HepG2 (cell line): ENCODE measurements around the gene AGAP3. TPM values are rescaled to one million over a fixed set of nuclear protein-coding genes. Genes with fewer than 3 reads are reported as not detected.

Source experiments
- FOXP1 ChIP-seq, 2 experiments: fragments of 450-650 bp in 1 of 2; IDR thresholded peaks; 2 replicates each; pipeline ENCODE4 v1.6.1; 2017 to 2018; ENCODE audit warnings: antibody characterized with exemption in 1 of 2
- JUND ChIP-seq: sonication (generic); formaldehyde crosslinking; IDR thresholded peaks from 2 replicates; pipeline ENCODE4 v1.8.0; 2022; ENCODE audit warnings: mild to moderate bottlenecking, missing genetic modification reagents
- NCOA5 ChIP-seq: sonication (generic); formaldehyde crosslinking; IDR thresholded peaks from 2 replicates; pipeline ENCODE4 v1.4.0; 2020; ENCODE audit warnings: missing genetic modification reagents
- NFE2L2 ChIP-seq: fragments of 150-350 bp; IDR thresholded peaks from 2 replicates; pipeline ENCODE4 v1.6.1; 2014; ENCODE audit warnings: low read length
- REPIN1 ChIP-seq: sonication (generic); formaldehyde crosslinking; IDR thresholded peaks from 2 replicates; pipeline ENCODE4 v1.8.0; 2022; ENCODE audit warnings: missing genetic modification reagents, low read depth, mild to moderate bottlenecking, borderline replicate concordance
- ZNF367 ChIP-seq: sonication (generic); formaldehyde crosslinking; IDR thresholded peaks from 2 replicates; pipeline ENCODE4 v1.4.0; 2020; ENCODE audit warnings: missing genetic modification reagents, borderline replicate concordance
- ZSCAN12 ChIP-seq: sonication (generic); formaldehyde crosslinking; IDR thresholded peaks from 2 replicates; pipeline ENCODE4 v1.9.0; 2021; ENCODE audit warnings: mild to moderate bottlenecking, missing genetic modification reagents
- polyA plus RNA-seq, 8 experiments: library from polyadenylated mRNA; depleted of rRNA in 3 of 8; stranded (reverse) in 7 of 8; unstranded in 1 of 8; fragments of >200 nt; fragmentation: Illumina TruSeq in 4 of 8; extraction: Trizol in 4 of 8; gene quantifications; 2 replicates each; pipeline versions ENCODE4 v1.2.1 to v1.2.3, GENCODE V29; 2011 to 2016; ENCODE audit warnings: low read depth in 4 of 8, missing spikeins in 1 of 8, mixed read lengths in 1 of 8; ENCODE audit not compliant: insufficient read depth in 1 of 8
- total RNA-seq, 5 experiments: library from RNA; depleted of rRNA; stranded (reverse); fragments of >200 nt; fragmentation: Illumina TruSeq; extraction: Trizol; gene quantifications; 2 replicates each; pipeline ENCODE4 v1.2.3, GENCODE V29; 2016; ENCODE audit warnings: low read depth in 1 of 5
- TF ChIP-seq, protein P1 (sequence below): sonication (generic); formaldehyde crosslinking; IDR thresholded peaks from 2 replicates; pipeline ENCODE4 v1.5.0; 2020; ENCODE audit warnings: mild to moderate bottlenecking, missing genetic modification reagents
- TF ChIP-seq, protein P2 (sequence below): sonication (generic); formaldehyde crosslinking; conservative IDR thresholded peaks from 2 replicates; pipeline ENCODE4 v1.5.0; 2020; ENCODE audit warnings: missing genetic modification reagents
- TF ChIP-seq, protein P3 (sequence below): IDR thresholded peaks from 2 replicates; pipeline ENCODE4 v1.6.1; 2016; ENCODE audit warnings: missing compliant biosample characterization, missing genetic modification reagents, borderline replicate concordance
- TF ChIP-seq, protein P4 (sequence below): sonication (generic); formaldehyde crosslinking; IDR thresholded peaks from 2 replicates; pipeline ENCODE4 v1.4.0; 2020; ENCODE audit warnings: missing genetic modification reagents

The AGAP3 gene
- total and polyA plus RNA-seq, 2 of the 13 experiments (the other 11 are each of a cell fraction or from before 2014, with no cell fraction given): 31.3 to 61.4 TPM

DNA sequence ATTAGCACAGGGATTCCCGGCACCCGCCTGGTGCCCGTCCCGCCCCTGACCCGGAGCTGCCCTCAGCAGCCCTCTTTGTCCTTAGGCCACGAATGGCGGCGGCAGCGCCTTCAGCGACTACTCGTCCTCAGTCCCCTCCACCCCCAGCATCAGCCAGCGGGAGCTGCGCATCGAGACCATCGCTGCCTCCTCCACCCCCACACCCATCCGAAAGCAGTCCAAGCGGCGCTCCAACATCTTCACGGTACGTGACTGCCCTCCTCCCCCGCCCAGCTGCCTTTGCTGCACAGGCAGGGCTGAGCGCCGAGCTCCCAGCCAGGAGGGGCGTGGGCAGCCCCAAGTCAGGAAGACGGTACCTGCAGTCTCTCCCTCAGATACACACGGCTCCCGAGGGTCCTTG lies 33.6 kb downstream of the AGAP3 start (continued):
- no peak for TF ChIP-seq ZNF367
- TF ChIP-seq, protein P1, sequence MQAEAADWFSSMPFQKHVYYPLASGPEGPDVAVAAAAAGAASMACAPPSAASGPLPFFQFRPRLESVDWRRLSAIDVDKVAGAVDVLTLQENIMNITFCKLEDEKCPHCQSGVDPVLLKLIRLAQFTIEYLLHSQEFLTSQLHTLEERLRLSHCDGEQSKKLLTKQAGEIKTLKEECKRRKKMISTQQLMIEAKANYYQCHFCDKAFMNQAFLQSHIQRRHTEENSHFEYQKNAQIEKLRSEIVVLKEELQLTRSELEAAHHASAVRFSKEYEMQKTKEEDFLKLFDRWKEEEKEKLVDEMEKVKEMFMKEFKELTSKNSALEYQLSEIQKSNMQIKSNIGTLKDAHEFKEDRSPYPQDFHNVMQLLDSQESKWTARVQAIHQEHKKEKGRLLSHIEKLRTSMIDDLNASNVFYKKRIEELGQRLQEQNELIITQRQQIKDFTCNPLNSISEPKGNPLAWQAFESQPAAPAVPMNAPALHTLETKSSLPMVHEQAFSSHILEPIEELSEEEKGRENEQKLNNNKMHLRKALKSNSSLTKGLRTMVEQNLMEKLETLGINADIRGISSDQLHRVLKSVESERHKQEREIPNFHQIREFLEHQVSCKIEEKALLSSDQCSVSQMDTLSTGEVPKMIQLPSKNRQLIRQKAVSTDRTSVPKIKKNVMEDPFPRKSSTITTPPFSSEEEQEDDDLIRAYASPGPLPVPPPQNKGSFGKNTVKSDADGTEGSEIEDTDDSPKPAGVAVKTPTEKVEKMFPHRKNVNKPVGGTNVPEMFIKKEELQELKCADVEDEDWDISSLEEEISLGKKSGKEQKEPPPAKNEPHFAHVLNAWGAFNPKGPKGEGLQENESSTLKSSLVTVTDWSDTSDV (CRISPR knock-in tag): no peak
- TF ChIP-seq, protein P2, sequence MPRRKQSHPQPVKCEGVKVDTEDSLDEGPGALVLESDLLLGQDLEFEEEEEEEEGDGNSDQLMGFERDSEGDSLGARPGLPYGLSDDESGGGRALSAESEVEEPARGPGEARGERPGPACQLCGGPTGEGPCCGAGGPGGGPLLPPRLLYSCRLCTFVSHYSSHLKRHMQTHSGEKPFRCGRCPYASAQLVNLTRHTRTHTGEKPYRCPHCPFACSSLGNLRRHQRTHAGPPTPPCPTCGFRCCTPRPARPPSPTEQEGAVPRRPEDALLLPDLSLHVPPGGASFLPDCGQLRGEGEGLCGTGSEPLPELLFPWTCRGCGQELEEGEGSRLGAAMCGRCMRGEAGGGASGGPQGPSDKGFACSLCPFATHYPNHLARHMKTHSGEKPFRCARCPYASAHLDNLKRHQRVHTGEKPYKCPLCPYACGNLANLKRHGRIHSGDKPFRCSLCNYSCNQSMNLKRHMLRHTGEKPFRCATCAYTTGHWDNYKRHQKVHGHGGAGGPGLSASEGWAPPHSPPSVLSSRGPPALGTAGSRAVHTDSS (CRISPR knock-in tag): no peak
- no peak for TF ChIP-seq JUND
- no peak for TF ChIP-seq NCOA5 (CRISPR knock-in tag)
- TF ChIP-seq, protein P3, sequence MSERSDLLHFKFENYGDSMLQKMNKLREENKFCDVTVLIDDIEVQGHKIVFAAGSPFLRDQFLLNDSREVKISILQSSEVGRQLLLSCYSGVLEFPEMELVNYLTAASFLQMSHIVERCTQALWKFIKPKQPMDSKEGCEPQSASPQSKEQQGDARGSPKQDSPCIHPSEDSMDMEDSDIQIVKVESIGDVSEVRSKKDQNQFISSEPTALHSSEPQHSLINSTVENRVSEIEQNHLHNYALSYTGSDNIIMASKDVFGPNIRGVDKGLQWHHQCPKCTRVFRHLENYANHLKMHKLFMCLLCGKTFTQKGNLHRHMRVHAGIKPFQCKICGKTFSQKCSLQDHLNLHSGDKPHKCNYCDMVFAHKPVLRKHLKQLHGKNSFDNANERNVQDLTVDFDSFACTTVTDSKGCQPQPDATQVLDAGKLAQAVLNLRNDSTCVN (CRISPR knock-in tag): no peak
- TF ChIP-seq REPIN1 (CRISPR knock-in tag): no peak
- no peak for TF ChIP-seq ZSCAN12 (CRISPR knock-in tag)
- TF ChIP-seq, protein P4, sequence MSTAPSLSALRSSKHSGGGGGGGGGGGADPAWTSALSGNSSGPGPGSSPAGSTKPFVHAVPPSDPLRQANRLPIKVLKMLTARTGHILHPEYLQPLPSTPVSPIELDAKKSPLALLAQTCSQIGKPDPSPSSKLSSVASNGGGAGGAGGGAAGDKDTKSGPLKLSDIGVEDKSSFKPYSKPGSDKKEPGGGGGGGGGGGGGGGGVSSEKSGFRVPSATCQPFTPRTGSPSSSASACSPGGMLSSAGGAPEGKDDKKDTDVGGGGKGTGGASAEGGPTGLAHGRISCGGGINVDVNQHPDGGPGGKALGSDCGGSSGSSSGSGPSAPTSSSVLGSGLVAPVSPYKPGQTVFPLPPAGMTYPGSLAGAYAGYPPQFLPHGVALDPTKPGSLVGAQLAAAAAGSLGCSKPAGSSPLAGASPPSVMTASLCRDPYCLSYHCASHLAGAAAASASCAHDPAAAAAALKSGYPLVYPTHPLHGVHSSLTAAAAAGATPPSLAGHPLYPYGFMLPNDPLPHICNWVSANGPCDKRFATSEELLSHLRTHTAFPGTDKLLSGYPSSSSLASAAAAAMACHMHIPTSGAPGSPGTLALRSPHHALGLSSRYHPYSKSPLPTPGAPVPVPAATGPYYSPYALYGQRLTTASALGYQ (CRISPR knock-in tag): no peak
- TF ChIP-seq FOXP1 (IDR thresholded peaks at IDR 0.05): no peak
- no peak for TF ChIP-seq FOXP1 (CRISPR knock-in tag; IDR thresholded peaks at IDR 0.05)
- TF ChIP-seq NFE2L2: no peak
